Measurements from ENCODE around the gene LDLR.

Gene LDLR

DNA sequence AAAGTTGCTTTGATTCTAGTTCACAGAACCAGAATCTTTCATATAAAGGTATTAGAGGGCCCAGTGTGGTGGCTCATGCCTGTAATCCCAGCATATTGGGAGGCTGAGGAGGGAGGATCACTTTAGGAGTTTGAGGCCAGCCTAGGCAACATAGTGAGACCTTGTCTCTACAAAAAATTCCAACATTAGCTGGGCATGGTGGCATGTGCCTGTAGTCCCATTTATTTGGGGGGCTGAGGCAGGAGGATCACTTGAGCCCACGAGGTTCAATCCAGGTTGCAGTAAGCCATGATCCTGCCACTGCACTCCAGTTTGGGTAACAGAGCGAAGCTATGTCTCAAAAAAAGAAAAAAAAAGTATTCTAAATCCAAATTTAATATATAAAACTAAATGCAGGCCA is 9.1 kb downstream of the LDLR start:
- peaks cover 8% of the 10 kb centered on the region; the same call in 1 of the 2 replicates for H3K36me3 ChIP-seq (ENCODE audit: low read length)
- no peak overlapping the region for H2AFZ ChIP-seq (ENCODE audit: low read depth, low read length, severe bottlenecking)
- H3K9me2 ChIP-seq (replicated peaks; ENCODE audit: insufficient read depth, low read length): no peaks in the 10 kb centered on the region
- H3K9ac ChIP-seq (ENCODE audit: low read length): no peak overlapping the region
- H4K20me1 ChIP-seq (ENCODE audit: low read depth, low read length): peaks cover 25% of the 10 kb centered on the region
- TF ChIP-seq CTCF (IDR thresholded peaks at IDR 0.05; ENCODE audit: insufficient read depth, low read length, poor library complexity, severe bottlenecking) (no peak), EZH2phosphoT487 (conservative IDR thresholded peaks at IDR 0.05; ENCODE audit: low read length) (no peak)
- H3F3A ChIP-seq (ENCODE audit: insufficient read depth): peaks cover 10% of the 10 kb centered on the region; the same call in 1 of the 2 replicates
- peaks cover 76% of the 10 kb centered on the region for H3K79me2 ChIP-seq (ENCODE audit: insufficient read depth, low read length)
- no peak overlapping the region for H3K4me3 ChIP-seq (ENCODE audit: insufficient read depth, low read length, poor library complexity, severe bottlenecking)
- no peak overlapping the region for H3K27ac ChIP-seq (ENCODE audit: low read depth, low read length)
- no peaks in the 10 kb centered on the region for H3K9me3 ChIP-seq (ENCODE audit: insufficient read depth, low read length)
- H3K4me2 ChIP-seq (ENCODE audit: low read depth, low read length, poor library complexity, severe bottlenecking): no peak overlapping the region
- no peaks in the 10 kb centered on the region for H3K27me3 ChIP-seq (ENCODE audit: low read length)

DNA sequence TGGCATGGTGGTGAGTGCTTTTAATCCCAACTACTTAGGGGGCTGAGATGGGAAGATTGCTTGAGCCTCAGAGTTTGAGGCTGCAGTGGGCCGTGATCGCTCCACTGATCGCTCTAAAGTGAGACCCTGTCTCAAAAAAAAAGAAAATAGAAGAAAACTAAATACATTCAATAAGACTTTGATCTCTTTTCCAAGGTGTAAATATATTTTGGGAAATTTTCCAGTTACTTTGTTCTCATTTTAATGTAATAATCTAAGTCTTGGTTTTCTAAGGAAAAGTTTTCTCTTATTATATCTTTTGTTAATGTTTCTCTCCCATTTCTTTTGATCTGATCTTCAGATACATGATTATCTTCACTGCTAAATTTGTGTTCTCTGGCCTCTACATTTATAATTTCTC is 9.6 kb downstream of the LDLR start:
- Histone ChIP-seq H3K27ac (ENCODE audit: low read depth, low read length) (no peak overlapping the region), H3K79me2 (ENCODE audit: insufficient read depth, low read length) (peaks cover 71% of the 10 kb centered on the region), H3K36me3 (ENCODE audit: low read length) (peaks cover 8% of the 10 kb centered on the region; the same call in 1 of the 2 replicates), H3K27me3 (ENCODE audit: low read length) (no peaks in the 10 kb centered on the region), H3K4me3 (ENCODE audit: insufficient read depth, low read length, poor library complexity, severe bottlenecking) (no peak overlapping the region), H3F3A (ENCODE audit: insufficient read depth) (peaks cover 10% of the 10 kb centered on the region; the same call in 1 of the 2 replicates), H3K4me2 (ENCODE audit: low read depth, low read length, poor library complexity, severe bottlenecking) (no peak overlapping the region), H3K9me2 (replicated peaks; ENCODE audit: insufficient read depth, low read length) (no peaks in the 10 kb centered on the region), H3K9ac (ENCODE audit: low read length) (no peak overlapping the region), H2AFZ (ENCODE audit: low read depth, low read length, severe bottlenecking) (no peak overlapping the region), H4K20me1 (ENCODE audit: low read depth, low read length) (peaks cover 20% of the 10 kb centered on the region), H3K9me3 (ENCODE audit: insufficient read depth, low read length) (no peaks in the 10 kb centered on the region)
- no peak for TF ChIP-seq CTCF (IDR thresholded peaks at IDR 0.05; ENCODE audit: insufficient read depth, low read length, poor library complexity, severe bottlenecking)
- no peak for TF ChIP-seq EZH2phosphoT487 (conservative IDR thresholded peaks at IDR 0.05; ENCODE audit: low read length)

- Histone ChIP-seq H2AFZ (ENCODE audit: low read depth, low read length, severe bottlenecking) (no peak overlapping the region), H3K79me2 (ENCODE audit: insufficient read depth, low read length) (peaks cover 59% of the 10 kb centered on the region), H3K9me3 (ENCODE audit: insufficient read depth, low read length) (no peaks in the 10 kb centered on the region), H3K27ac (ENCODE audit: low read depth, low read length) (no peak overlapping the region), H3K4me3 (ENCODE audit: insufficient read depth, low read length, poor library complexity, severe bottlenecking) (no peak overlapping the region), H3K36me3 (ENCODE audit: low read length) (peaks cover 8% of the 10 kb centered on the region; the same call in 1 of the 2 replicates), H3K27me3 (ENCODE audit: low read length) (no peaks in the 10 kb centered on the region), H4K20me1 (ENCODE audit: low read depth, low read length) (peaks cover 13% of the 10 kb centered on the region), H3F3A (ENCODE audit: insufficient read depth) (peaks cover 10% of the 10 kb centered on the region; the same call in 1 of the 2 replicates), H3K9ac (ENCODE audit: low read length) (no peak overlapping the region), H3K4me2 (ENCODE audit: low read depth, low read length, poor library complexity, severe bottlenecking) (no peak overlapping the region), H3K9me2 (replicated peaks; ENCODE audit: insufficient read depth, low read length) (no peaks in the 10 kb centered on the region)
- no peak for TF ChIP-seq CTCF (IDR thresholded peaks at IDR 0.05; ENCODE audit: insufficient read depth, low read length, poor library complexity, severe bottlenecking)
- no peak for TF ChIP-seq EZH2phosphoT487 (conservative IDR thresholded peaks at IDR 0.05; ENCODE audit: low read length)
Measured at GRCh38 chr19:11100049-11100448, 10.8 kb downstream of the LDLR start.

Data from SU-DHL-6 (cell line).